GM23248 (cell line): ENCODE data around the gene SLC5A6.

ENCODE experiments used
- EZH2 ChIP-seq: fragments of 200-600 bp; sonication (generic); IDR thresholded peaks from 2 replicates; pipeline ENCODE4 v1.6.1; 2018; ENCODE audit warnings: antibody characterized with exemption, mild to moderate bottlenecking; ENCODE audit not compliant: insufficient read depth, poor library complexity, severe bottlenecking
- EZH2phosphoT487 ChIP-seq: fragments of 200-600 bp; sonication (generic); IDR thresholded peaks from 2 replicates; pipeline ENCODE4 v1.6.1; 2018; ENCODE audit warnings: antibody characterized with exemption, moderate library complexity, mild to moderate bottlenecking, low read depth; ENCODE audit not compliant: insufficient read depth

GRCh38 chr2:27236626-27237025 is 24.6 kb upstream of the SLC5A6 start:
- TF ChIP-seq EZH2 (no peak), EZH2phosphoT487 (no peak)
